Astrocyte (in vitro differentiated cells and primary cell): ENCODE data around the gene OR9Q1. TPM values are rescaled to one million over a fixed set of nuclear protein-coding genes. Genes with fewer than 3 reads are reported as not detected.

Experiments used
- DNase-seq: peaks from one replicate; pipeline ENCODE4 v3.0.0-alpha.2; 2010; ENCODE audit warnings: low read depth
- FAIRE-seq: peaks from 2 replicates; lab custom pipeline; 2011; peaks lifted over from hg19 to GRCh38; lab: Jason Lieb, UNC
- H2AFZ ChIP-seq: 2 replicates; pipeline ENCODE4 v1.6.0; 2012; ENCODE audit warnings: low read depth, low read length, inconsistent platforms
- H3K27ac ChIP-seq: 2 replicates; pipeline ENCODE4 v1.5.1; 2011; ENCODE audit warnings: low read depth, low read length, inconsistent platforms
- H3K27me3 ChIP-seq: 2 replicates; pipeline ENCODE4 v1.6.0; 2011; ENCODE audit warnings: low read length, inconsistent platforms; ENCODE audit not compliant: insufficient read depth
- H3K36me3 ChIP-seq: 2 replicates; pipeline ENCODE4 v1.5.1; 2011; ENCODE audit warnings: low read length, inconsistent platforms; ENCODE audit not compliant: insufficient read depth
- H3K4me1 ChIP-seq: 2 replicates; pipeline ENCODE4 v1.5.1; 2011; ENCODE audit warnings: low read length, inconsistent platforms; ENCODE audit not compliant: insufficient read depth
- H3K4me2 ChIP-seq: 2 replicates; pipeline ENCODE4 v1.6.0; 2012; ENCODE audit warnings: low read length, inconsistent platforms
- H3K4me3 ChIP-seq: 2 replicates; pipeline ENCODE4 v1.5.1; 2011; ENCODE audit warnings: low read depth, mild to moderate bottlenecking, low read length, inconsistent platforms; ENCODE audit not compliant: insufficient read depth
- H3K79me2 ChIP-seq: 2 replicates; pipeline ENCODE4 v1.6.0; 2012; ENCODE audit warnings: mild to moderate bottlenecking, low read length, inconsistent platforms; ENCODE audit not compliant: insufficient read depth
- H3K9ac ChIP-seq: 2 replicates; pipeline ENCODE4 v1.6.0; 2012; ENCODE audit warnings: mild to moderate bottlenecking, low read length, inconsistent platforms
- H3K9me3 ChIP-seq: 2 replicates; pipeline ENCODE4 v1.5.1; 2012; ENCODE audit warnings: low read depth, mild to moderate bottlenecking, low read length, inconsistent platforms; ENCODE audit not compliant: insufficient read depth
- H4K20me1 ChIP-seq: 2 replicates; pipeline ENCODE4 v1.6.0; 2012; ENCODE audit warnings: low read length, inconsistent platforms; ENCODE audit not compliant: insufficient read depth
- H3K27ac Mint-ChIP-seq: one replicate; pipeline ENCODE4 v1.8.0; 2021; ENCODE audit warnings: mild to moderate bottlenecking, mixed read lengths; ENCODE audit not compliant: unreplicated experiment
- H3K27me3 Mint-ChIP-seq: one replicate; pipeline ENCODE4 v1.8.0; 2021; ENCODE audit warnings: low read depth, mixed read lengths; ENCODE audit not compliant: unreplicated experiment
- H3K36me3 Mint-ChIP-seq: one replicate; pipeline ENCODE4 v1.8.0; 2021; ENCODE audit warnings: low read depth, mixed read lengths; ENCODE audit not compliant: unreplicated experiment
- H3K4me1 Mint-ChIP-seq: one replicate; pipeline ENCODE4 v1.8.0; 2021; ENCODE audit warnings: low read depth, mixed read lengths; ENCODE audit not compliant: unreplicated experiment
- H3K4me3 Mint-ChIP-seq: one replicate; pipeline ENCODE4 v1.8.0; 2021; ENCODE audit warnings: mild to moderate bottlenecking, moderate library complexity, mixed read lengths; ENCODE audit not compliant: unreplicated experiment
- H3K9me3 Mint-ChIP-seq: one replicate; pipeline ENCODE4 v1.8.0; 2021; ENCODE audit warnings: mild to moderate bottlenecking, mixed read lengths; ENCODE audit not compliant: unreplicated experiment
- EZH2 ChIP-seq: IDR thresholded peaks from 2 replicates; pipeline ENCODE4 v1.6.1; 2012; ENCODE audit warnings: mild to moderate bottlenecking, low read length, inconsistent platforms; ENCODE audit not compliant: insufficient read depth
- total RNA-seq: library from RNA; stranded (reverse); gene quantifications from 2 replicates; pipeline ENCODE4 v1.2.1, GENCODE V29; 2021
- TF ChIP-seq, protein P1 (sequence below): IDR thresholded peaks from 2 replicates; pipeline ENCODE4 v1.5.1; 2011; ENCODE audit warnings: low read depth, mild to moderate bottlenecking, inconsistent platforms, low read length, moderate library complexity; ENCODE audit not compliant: insufficient read depth

Gene OR9Q1
- total RNA-seq, 1 donor from 2014 or later = not detected

DNA sequence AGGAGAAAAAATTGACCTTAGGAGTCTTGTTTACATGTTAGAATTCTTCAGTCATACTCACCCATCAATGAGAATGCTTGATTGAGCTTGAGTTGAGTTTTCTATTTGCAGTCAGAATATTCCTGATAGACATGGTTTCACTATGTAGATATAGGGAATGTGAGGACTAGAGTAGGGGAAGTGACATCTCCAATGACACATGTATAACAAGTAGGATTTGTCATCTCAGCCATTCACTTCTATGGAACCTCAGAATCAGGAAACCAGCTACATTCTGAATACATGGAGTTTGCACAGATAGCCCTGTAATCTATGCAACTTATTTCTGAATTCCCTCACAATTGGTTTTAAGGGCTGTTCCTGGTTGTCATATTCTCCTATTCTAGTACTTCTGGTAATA lies 20.1 kb upstream of the OR9Q1 start:
- Histone ChIP-seq H3K9me3 (peaks cover 2% of the 10 kb centered on the region), H3K4me2 (no peak overlapping the region), H3K4me3 (no peak overlapping the region), H3K79me2 (no peaks in the 10 kb centered on the region), H3K27ac (no peak overlapping the region), H3K9ac (no peak overlapping the region), H2AFZ (no peak overlapping the region), H3K27me3 (no peaks in the 10 kb centered on the region), H3K4me1 (no peaks in the 10 kb centered on the region), H4K20me1 (no peaks in the 10 kb centered on the region), H3K36me3 (no peaks in the 10 kb centered on the region)
- no peak overlapping the region for H3K27ac Mint-ChIP-seq
- no peaks in the 10 kb centered on the region for H3K9me3 Mint-ChIP-seq
- H3K36me3 Mint-ChIP-seq = no peaks in the 10 kb centered on the region
- no peak overlapping the region for H3K4me3 Mint-ChIP-seq
- no peak for DNase-seq
- H3K4me1 Mint-ChIP-seq = peaks cover 5% of the 10 kb centered on the region
- TF ChIP-seq EZH2 = no peak
- TF ChIP-seq, protein P1, sequence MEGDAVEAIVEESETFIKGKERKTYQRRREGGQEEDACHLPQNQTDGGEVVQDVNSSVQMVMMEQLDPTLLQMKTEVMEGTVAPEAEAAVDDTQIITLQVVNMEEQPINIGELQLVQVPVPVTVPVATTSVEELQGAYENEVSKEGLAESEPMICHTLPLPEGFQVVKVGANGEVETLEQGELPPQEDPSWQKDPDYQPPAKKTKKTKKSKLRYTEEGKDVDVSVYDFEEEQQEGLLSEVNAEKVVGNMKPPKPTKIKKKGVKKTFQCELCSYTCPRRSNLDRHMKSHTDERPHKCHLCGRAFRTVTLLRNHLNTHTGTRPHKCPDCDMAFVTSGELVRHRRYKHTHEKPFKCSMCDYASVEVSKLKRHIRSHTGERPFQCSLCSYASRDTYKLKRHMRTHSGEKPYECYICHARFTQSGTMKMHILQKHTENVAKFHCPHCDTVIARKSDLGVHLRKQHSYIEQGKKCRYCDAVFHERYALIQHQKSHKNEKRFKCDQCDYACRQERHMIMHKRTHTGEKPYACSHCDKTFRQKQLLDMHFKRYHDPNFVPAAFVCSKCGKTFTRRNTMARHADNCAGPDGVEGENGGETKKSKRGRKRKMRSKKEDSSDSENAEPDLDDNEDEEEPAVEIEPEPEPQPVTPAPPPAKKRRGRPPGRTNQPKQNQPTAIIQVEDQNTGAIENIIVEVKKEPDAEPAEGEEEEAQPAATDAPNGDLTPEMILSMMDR = no peak
- FAIRE-seq = no peak
- H3K27me3 Mint-ChIP-seq = no peaks in the 10 kb centered on the region

DNA sequence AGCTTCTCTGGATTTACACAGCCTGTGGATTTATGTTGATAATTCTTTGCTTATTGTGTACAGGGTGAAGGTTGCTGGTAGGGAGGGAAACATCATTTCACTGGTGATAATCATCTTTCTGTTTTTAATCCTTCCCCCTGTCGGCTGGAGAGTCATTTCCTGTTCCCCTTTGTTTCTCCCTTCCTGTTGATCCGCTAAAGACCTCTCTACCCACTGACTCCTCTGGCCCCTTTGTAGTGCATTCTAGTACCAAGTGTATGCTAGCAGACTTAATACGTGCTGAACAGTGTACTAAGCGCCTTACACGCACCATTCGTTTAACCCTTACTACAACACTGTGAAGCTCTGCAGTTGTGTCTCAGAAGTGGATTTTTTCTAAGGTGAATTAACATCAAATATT lies 19.0 kb upstream of the OR9Q1 start:
- Mint-ChIP-seq H3K4me3 (no peak overlapping the region), H3K27me3 (no peaks in the 10 kb centered on the region), H3K27ac (peak overlapping the region; percentile 9), H3K9me3 (no peaks in the 10 kb centered on the region), H3K36me3 (no peaks in the 10 kb centered on the region), H3K4me1 (peaks cover 5% of the 10 kb centered on the region)
- TF ChIP-seq, protein P1 = no peak
- TF ChIP-seq EZH2 = no peak
- H3K27me3 ChIP-seq = no peaks in the 10 kb centered on the region
- no peak overlapping the region for H3K9ac ChIP-seq
- no peaks in the 10 kb centered on the region for H4K20me1 ChIP-seq
- no peaks in the 10 kb centered on the region for H3K36me3 ChIP-seq
- H3K4me2 ChIP-seq = no peak overlapping the region
- H2AFZ ChIP-seq = no peak overlapping the region
- H3K79me2 ChIP-seq = no peaks in the 10 kb centered on the region
- FAIRE-seq (no peak), DNase-seq (no peak)
- H3K4me3 ChIP-seq = no peak overlapping the region
- no peaks in the 10 kb centered on the region for H3K4me1 ChIP-seq
- H3K9me3 ChIP-seq = peaks cover 2% of the 10 kb centered on the region
- H3K27ac ChIP-seq = no peak overlapping the region

DNA sequence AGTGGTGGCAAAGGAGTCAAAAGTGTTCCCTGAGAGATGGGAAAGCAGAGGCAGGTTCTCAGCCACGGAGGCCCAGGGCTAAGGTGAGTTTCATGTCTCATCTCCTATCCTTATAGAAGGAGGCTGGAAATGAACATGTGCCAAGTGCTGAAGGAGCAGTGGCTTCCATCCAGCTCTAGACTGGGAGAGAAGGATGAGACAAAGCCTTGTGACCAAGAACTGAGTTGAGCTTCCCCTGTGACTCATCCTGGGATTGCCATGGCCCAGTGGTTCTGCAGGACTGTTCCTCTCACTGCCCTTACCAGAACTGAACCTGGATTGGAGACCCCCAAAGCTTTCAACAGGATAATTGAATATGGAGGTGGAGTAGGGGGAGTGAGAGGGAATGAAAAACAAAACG lies 16.7 kb upstream of the OR9Q1 start:
- FAIRE-seq (no peak), DNase-seq (peak; percentile 29)
- no peaks in the 10 kb centered on the region for H4K20me1 ChIP-seq
- H3K4me2 ChIP-seq = no peak overlapping the region
- H3K9me3 ChIP-seq = peaks cover 2% of the 10 kb centered on the region
- no peak for TF ChIP-seq EZH2
- TF ChIP-seq, protein P1 = no peak
- H2AFZ ChIP-seq = no peak overlapping the region
- no peak overlapping the region for H3K27ac ChIP-seq
- H3K27me3 ChIP-seq = no peaks in the 10 kb centered on the region
- H3K4me3 ChIP-seq = no peak overlapping the region
- peaks cover 5% of the 10 kb centered on the region for H3K4me1 Mint-ChIP-seq
- H3K27ac Mint-ChIP-seq = no peak overlapping the region
- H3K4me1 ChIP-seq = no peaks in the 10 kb centered on the region
- H3K4me3 Mint-ChIP-seq = no peak overlapping the region
- no peak overlapping the region for H3K9ac ChIP-seq
- no peaks in the 10 kb centered on the region for H3K36me3 ChIP-seq
- no peaks in the 10 kb centered on the region for H3K27me3 Mint-ChIP-seq
- H3K36me3 Mint-ChIP-seq = no peaks in the 10 kb centered on the region
- H3K9me3 Mint-ChIP-seq = no peaks in the 10 kb centered on the region
- H3K79me2 ChIP-seq = no peaks in the 10 kb centered on the region
